T47D (cell line): Measurements from ENCODE around the gene MR1.
A peak's percentile ranks its signal among the peaks of the same experiment; 100 is the strongest.
"Not testable (repeated sequence)": the region's sequence is repeated elsewhere in the genome, so short reads cannot be mapped to it uniquely, and the experiment has no call there.

Experiments used
- DNase-seq, 2 experiments: peaks; one replicate each; pipeline versions ENCODE4 v3.0.0 to v3.0.0-alpha.2; 2011 to 2012; ENCODE audit warnings: low read depth in 1 of 2, low spot score in 1 of 2
- JUND ChIP-seq: IDR thresholded peaks from 2 replicates; pipeline ENCODE4 v1.6.1; 2012; ENCODE audit warnings: low read depth
- in situ Hi-C: cut with HindIII; loops from 2 replicates; pipeline ENCODE4 v1.10.0; 2016; ENCODE audit warnings: low sequenced_read_pairs, low pct_unique_long_range_greater_than_20kb

The MR1 gene

DNA sequence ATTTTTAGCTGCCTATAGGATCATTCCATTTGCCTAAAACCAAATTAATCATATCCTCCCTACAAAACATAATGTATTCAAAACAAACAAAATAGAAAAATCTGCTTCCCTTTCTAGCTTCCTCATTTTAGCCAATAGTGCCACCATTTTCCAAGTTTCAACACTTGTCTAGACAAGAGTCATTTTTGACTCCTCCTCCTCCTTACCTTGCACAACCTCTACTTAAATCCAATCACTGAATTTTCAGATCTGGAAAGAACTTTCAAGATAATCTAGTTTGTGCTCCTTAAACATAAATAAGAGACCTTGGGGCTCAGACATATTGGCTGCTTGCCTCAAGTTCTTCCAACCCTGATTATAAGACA is 18.6 kb upstream of the MR1 start:
- in situ Hi-C loops = no loop called here
- DNase-seq = no peak
- TF ChIP-seq JUND = no peak

DNA sequence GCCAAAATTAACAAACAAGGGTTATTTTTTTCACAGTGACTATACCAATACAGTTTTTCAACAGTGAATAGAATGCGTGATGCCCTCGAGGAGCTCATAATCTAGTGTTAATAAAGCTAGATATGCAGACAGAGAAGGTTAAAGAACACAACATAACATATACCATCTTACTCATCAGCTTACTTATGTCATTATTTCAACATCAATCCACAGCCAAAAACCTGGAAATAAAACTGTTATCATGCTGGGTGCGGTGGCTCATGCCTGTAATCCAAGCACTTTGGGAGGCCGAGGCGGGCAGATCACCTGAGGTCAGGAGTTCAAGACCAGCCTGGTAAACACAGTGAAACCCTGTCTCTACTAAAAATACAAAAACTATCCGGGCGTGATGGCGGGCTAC is 17.2 kb upstream of the MR1 start:
- TF ChIP-seq JUND = no peak
- no peak for DNase-seq
- in situ Hi-C loops = no loop called here

DNA sequence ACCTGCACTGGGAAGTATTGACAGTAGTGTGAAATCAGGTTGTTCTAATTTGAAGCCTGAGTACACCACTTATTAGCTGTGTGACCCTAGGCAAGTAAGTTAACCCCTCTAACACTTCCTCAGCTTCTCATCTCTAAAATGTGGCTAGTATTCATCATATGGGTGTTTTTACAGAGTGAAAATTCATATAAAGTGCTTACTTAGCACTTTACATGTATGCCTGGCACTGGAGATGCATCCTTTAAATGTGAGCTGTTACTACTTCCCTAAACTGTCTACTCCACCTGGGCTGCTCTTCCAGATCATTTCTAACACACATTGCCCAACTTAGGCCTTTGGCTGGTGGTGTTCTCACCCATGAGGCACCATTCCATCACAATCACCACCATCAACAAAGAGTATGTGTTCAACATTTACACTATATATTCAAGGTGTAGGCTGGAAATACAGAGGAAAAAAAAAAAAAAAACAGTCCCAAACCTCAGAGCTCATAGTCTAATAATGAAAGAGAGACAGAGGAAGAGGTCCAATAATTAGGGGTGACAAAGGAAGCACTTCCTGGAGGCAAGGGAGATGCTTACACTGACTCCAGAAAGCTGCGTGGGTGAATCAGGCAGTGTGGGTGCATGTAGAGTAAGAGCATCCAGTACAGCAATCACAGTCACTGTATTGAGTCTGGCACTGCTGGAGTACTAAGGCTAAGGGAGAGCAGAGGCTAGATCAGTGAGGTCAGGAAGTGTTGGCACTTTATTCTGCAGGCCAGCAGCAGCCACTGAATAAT is 14.7 kb upstream of the MR1 start:
- in situ Hi-C loops = no loop called here
- TF ChIP-seq JUND = no peak
- DNase-seq = no peak

DNA sequence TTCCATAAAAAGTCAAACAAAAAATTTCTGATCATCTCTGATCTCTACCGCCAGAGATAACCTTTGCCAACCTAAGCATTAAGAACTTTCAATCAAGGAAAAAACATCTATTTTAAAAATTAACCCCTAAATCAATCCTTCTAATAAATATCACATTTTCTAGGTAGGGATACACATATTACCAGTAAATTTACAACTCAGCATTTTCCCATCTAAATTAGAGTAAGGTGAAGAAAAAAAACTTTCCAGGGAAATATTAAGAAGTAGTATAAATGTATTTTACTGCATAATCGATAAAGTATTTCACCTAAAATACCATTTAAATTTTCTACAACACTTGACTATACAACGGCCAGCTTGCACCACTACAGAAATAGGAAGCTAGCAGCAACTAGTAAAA is 12.6 kb upstream of the MR1 start:
- in situ Hi-C loops = no loop called here
- TF ChIP-seq JUND = no peak
- DNase-seq = no peak

DNA sequence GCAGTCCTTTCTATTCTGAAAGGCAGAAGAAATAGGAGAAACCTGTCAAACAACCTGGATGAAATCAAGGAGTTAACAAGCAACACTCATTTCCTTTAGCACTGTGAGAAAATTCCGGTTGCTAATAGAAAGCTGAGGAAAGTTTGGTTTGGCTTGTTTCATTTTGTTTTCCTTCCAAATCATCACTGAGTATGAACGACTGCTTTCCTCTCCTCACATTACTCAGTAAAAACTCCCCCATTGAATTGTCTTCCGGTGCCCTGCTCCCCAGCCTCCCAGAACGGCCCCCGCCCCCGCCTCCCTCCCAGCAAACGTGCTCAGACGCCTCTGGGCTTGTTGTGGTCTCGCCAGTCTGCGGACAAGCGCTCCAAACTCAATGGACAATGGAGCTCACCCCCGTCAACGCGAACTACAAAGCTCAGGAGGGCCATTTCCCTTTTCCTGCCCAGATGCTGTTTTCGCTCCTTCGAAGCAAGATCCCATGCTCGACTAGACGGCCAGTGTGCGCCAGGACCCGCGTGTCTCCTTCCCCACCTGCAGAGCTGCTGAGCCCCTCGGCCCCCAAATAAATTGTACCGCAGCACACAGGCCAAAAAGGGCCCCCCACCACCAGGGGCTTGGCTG is 11.9 kb upstream of the MR1 start:
- DNase-seq = peak; percentile 62 to 80
- in situ Hi-C loops = no loop called here
- no peak for TF ChIP-seq JUND

DNA sequence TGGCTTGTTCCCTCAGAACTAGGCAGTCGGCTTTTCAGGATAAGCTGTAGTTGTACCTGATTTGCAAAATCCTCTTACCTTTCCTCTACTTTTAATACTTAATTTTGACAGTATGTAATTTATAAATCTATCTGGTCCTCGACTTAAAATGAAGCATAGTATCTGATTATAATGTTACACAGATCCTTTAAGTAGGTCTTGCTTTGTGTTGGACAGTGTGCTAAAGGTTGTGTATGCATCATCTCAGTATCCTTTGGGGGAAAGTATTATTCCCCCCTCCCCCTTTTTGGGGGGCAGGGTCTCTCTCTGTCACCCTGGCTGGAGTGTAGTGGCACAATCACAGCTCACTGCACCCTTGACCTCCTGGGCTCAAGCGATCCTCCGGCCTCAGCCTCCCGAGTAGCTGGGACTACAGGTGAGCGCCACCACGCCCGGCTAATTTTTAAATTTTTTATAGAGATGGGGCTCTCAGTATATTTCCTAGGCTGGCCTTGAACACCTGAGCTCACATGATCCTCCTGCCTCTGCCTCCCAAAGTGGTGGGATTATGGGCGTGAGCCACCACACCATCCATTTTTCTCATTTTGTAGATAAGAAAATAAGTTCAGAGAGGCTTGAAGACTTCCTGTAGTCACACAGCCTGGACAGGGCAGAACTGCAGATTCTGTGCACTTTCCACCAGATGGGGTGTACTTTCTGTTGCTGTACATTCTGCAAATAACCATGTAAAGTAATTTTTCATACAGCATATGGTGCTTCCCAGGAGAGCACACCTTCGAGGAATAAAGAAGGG is 10.3 kb upstream of the MR1 start:
- TF ChIP-seq JUND = no peak
- in situ Hi-C loops = no loop called here

DNA sequence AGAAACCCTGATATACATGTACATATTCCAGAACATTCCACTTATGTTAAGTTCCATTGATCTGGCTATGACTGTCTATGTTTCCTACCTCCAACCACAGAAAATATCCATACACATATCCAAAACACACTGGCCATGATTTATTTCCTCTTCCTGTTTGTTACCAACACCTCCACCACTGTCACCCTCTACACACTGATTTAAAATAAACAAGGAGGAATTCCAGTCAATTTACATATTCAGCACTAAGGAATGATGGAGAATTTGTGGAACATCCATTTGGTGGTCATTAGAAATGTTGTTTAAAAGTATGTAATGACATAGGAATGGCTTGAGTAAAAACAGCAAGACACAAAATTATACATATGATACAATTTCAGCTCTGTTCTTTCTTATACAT is 5.6 kb upstream of the MR1 start:
- DNase-seq = no peak
- in situ Hi-C loops = no loop called here
- TF ChIP-seq JUND = no peak

More for the DNA sequence above, 10.3 kb upstream of the MR1 start:
- no peak for DNase-seq

DNA sequence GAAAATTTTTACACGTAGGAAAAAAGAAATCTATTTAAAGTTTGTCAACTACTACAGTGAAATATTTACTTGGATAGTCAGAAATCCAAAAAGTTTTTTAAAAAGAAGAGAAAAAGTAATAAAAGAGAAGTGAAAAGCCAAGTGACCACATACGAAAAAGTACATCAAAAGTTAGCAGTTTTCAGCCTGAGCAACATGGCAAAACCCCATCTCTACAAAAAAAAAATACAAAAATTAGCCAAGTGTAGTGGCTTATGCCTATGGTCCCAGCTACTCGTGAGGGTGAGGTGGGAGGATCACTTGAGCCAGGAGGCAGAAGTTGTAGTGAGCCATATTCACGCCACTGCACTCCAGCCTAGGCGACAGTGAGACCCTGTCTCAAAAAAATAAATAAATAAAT is 5.2 kb upstream of the MR1 start:
- in situ Hi-C loops = no loop called here
- no peak for TF ChIP-seq JUND
- DNase-seq = no peak

DNA sequence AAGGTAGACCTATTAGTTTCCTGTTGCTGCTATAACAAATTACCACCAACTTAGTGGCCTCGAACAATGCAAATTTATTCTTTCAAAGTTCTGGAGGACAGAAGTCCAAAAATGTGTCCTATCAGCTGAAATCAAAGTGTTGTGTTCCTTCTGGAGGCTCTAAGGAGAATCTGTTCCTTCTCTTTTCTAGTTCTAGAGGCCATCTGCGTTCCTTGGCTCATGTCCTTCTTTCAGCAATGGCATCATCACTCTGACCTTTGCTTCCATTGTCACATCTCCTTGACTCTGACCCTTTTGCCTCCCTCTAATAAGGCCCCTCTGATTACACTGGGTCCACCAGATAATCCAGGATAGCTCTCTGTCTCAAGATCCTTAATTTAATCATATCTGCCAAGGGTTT is 1.2 kb upstream of the MR1 start:
- no peak for DNase-seq
- in situ Hi-C loops = no loop called here
- no peak for TF ChIP-seq JUND

DNA sequence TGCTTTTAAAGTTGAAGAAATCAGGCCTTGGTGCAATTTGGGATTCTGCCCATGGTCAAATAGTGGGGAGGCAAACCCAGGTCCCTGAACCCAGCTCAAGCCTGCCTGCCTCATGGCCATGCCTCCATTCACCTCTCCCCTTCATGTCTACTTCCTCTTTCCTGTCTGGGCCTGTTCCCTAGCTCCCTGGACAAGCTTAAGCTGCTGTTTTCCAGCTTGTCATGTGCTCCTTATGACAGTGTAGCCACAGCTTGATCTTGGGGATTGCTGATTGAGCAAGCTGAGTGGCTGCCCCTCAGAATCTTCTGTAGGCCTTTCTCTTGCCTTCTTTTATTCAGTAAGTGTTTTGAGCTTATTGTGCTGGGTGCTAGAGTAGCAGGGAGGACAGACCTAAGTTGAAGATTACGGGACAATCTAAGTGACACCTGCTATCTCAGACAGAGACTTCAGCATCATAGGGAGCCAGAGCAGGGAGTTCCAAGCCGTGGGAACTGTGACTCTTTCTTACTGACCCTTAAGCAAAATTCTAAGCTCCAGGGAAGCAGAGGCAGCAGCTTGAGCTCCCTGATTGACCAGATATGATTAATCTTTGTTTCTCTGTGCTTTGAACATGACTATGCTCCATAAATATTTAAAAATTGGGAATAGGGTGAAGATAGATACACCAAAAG is 520 bp upstream of the MR1 start:
- TF ChIP-seq JUND = no peak
- peak in 1 of 2 experiments; percentile 55 for DNase-seq
- in situ Hi-C loops = no loop called here

DNA sequence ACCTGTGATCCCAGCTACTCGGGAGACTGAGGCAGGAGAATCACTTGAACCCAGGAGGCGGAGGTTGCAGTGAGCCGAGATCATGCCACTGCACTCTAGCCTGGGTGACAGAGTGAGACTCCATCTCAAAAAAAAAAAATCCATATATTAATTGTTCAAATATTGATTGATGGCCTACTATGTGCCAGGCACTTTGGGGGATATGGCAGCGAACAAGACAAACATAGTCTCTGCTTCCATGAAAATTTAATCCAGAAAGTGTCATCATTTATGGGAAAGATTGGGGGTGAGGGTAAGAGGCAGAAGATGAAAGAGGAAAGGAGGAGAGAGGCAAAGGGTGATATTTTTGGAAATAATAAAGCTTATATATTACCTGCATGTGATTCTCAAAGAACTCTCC is 1.4 kb downstream of the MR1 start:
- DNase-seq, in situ Hi-C loops: not testable (repeated sequence)

DNA sequence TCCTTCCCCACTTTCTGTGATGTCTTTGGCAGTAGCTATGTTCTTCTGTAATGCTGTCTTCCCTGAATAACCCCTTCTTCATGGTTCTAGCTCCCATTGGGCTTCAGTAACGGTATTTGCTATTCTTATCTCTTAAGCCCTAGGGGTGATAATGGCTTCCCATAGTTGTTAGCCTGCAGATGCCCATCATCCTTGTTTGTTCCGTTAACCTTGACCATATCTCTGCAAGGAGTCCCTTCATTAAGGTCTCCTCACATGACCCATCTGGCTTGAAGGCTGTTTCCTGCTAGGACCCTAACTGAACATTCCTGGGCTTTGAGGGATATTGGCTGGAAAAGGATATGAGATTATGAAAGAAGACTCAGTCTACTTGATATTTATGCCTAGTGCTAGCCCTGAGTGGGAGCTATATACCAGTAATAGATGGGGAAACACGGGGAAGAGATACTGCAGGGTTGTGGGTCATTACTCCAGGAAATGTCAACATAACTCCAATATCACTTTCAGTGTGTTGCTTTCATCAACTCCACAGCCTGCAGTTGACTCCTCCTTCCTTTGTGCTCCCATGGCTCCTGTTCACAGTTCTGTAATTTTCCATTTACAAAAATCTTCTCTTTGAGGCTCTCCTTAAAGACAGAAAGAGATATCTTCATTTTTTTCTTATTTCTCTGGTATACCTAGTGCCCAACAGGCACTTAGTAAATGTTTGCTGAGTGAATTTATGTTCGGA is 2.5 kb downstream of the MR1 start:
- in situ Hi-C loops = no loop called here
- no peak for TF ChIP-seq JUND
- no peak for DNase-seq

DNA sequence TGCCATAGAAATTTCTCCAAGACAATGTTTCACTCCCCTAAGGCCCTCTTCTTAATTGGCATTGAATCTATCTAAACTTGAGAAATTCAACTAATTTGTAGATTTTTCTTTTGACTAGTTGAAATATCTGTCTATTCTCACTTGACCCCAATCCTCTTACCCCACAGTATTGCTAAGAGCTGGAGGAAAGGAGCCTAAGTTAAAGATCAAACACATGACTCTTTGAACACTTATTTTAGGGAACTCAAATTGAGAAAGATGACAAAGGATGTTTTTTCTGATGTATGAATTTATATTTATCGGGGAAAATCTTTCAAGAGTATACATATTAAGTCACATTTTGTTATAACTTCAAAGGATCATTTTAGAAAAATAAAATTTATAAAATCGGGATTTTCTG is 3.6 kb downstream of the MR1 start:
- no peak for TF ChIP-seq JUND
- in situ Hi-C loops = no loop called here
- DNase-seq = no peak
